A673 (cell line): ENCODE data around the gene RASSF4. TPM values are rescaled to one million over a fixed set of nuclear protein-coding genes. Genes with fewer than 3 reads are reported as not detected.

ENCODE experiments used
- BruUV-seq: library from RNA; stranded (reverse); fragments of 400-500 nt; replicated peaks from 2 replicates; lab custom pipeline; 2021; lab: Mats Ljungman, UMichigan
- CTCF ChIA-PET: fragments of 300-600 bp; sonication (Branson Sonifier 250); formaldehyde crosslinking; loops from one replicate; lab custom pipeline; 2022; ENCODE audit warnings: antibody characterized with exemption; lab: Charles Lee
- POLR2A ChIA-PET: fragments of 300-600 bp; sonication (Branson Sonifier 250); formaldehyde crosslinking; loops from one replicate; lab custom pipeline; 2022; ENCODE audit warnings: antibody characterized with exemption; ENCODE audit not compliant: low non-redundant PET; lab: Charles Lee
- DNase-seq: peaks from one replicate; pipeline ENCODE4 v3.0.0-alpha.2; 2015; ENCODE audit warnings: low spot score
- H3K27ac ChIP-seq: fragments of 200-600 bp; sonication (generic); 2 replicates; pipeline ENCODE4 v1.5.1; 2016; ENCODE audit warnings: mixed run types, low read depth, mild to moderate bottlenecking, mixed read lengths, antibody characterized with exemption, low read length; ENCODE audit not compliant: poor library complexity, severe bottlenecking
- H3K27me3 ChIP-seq: fragments of 200-600 bp; sonication (generic); replicated peaks from 2 replicates; pipeline ENCODE4 v1.6.1; 2017; ENCODE audit warnings: mixed run types, low read depth, mild to moderate bottlenecking, mixed read lengths, antibody characterized with exemption, low read length; ENCODE audit not compliant: insufficient read depth, poor library complexity
- H3K36me3 ChIP-seq: fragments of 200-600 bp; sonication (generic); 2 replicates; pipeline ENCODE4 v1.6.1; 2016; ENCODE audit warnings: mixed run types, mild to moderate bottlenecking, mixed read lengths, antibody characterized with exemption, low read length; ENCODE audit not compliant: insufficient read depth, poor library complexity, severe bottlenecking
- H3K4me1 ChIP-seq: fragments of 200-600 bp; sonication (generic); 2 replicates; pipeline ENCODE4 v1.6.1; 2017; ENCODE audit warnings: mixed run types, mild to moderate bottlenecking, mixed read lengths, antibody characterized with exemption, low read length; ENCODE audit not compliant: insufficient read depth, poor library complexity, severe bottlenecking
- H3K4me3 ChIP-seq: fragments of 200-600 bp; sonication (generic); 2 replicates; pipeline ENCODE4 v1.5.1; 2016; ENCODE audit warnings: low read depth, mixed run types, mild to moderate bottlenecking, mixed read lengths, low read length; ENCODE audit not compliant: poor library complexity, severe bottlenecking
- H3K9me3 ChIP-seq: fragments of 200-600 bp; sonication (generic); 2 replicates; pipeline ENCODE4 v1.6.1; 2016; ENCODE audit warnings: mixed run types, low read depth, mild to moderate bottlenecking, mixed read lengths, antibody characterized with exemption, low read length; ENCODE audit not compliant: poor library complexity, severe bottlenecking
- EZH2 ChIP-seq: fragments of 200-600 bp; sonication (generic); IDR thresholded peaks from 2 replicates; pipeline ENCODE4 v1.6.1; 2017; ENCODE audit warnings: borderline replicate concordance, low read depth, mild to moderate bottlenecking, mixed read lengths, antibody characterized with exemption, low read length; ENCODE audit not compliant: poor library complexity, severe bottlenecking
- intact Hi-C: fragments of 100-400 bp; cut with micrococcal nuclease; formaldehyde crosslinking; loops from one replicate; pipeline ENCODE4 v1.10.0; 2022; ENCODE audit not compliant: unreplicated experiment
- total RNA-seq: library from RNA; stranded (reverse); gene quantifications from 2 replicates; pipeline ENCODE4 v1.2.3, GENCODE V29; 2021
- TF ChIP-seq, protein P1 (sequence below): fragments of 300-800, 200-600 bp; sonication (generic); conservative IDR thresholded peaks from 2 replicates; pipeline ENCODE4 v1.5.1; 2017; ENCODE audit warnings: low read depth, mild to moderate bottlenecking, antibody characterized with exemption, low read length, moderate library complexity, mixed read lengths

RASSF4 gene
- total RNA-seq, 1 experiment from 2014 or later: 0.71 TPM

- no peak overlapping the region for H3K4me3 ChIP-seq
- peaks cover 5% of the 10 kb centered on the region for H3K9me3 ChIP-seq
- H3K36me3 ChIP-seq: peaks cover 5% of the 10 kb centered on the region
- intact Hi-C loops: no loop called here
- no peak overlapping the region for H3K27ac ChIP-seq
- no peak for TF ChIP-seq EZH2
- TF ChIP-seq, protein P1, sequence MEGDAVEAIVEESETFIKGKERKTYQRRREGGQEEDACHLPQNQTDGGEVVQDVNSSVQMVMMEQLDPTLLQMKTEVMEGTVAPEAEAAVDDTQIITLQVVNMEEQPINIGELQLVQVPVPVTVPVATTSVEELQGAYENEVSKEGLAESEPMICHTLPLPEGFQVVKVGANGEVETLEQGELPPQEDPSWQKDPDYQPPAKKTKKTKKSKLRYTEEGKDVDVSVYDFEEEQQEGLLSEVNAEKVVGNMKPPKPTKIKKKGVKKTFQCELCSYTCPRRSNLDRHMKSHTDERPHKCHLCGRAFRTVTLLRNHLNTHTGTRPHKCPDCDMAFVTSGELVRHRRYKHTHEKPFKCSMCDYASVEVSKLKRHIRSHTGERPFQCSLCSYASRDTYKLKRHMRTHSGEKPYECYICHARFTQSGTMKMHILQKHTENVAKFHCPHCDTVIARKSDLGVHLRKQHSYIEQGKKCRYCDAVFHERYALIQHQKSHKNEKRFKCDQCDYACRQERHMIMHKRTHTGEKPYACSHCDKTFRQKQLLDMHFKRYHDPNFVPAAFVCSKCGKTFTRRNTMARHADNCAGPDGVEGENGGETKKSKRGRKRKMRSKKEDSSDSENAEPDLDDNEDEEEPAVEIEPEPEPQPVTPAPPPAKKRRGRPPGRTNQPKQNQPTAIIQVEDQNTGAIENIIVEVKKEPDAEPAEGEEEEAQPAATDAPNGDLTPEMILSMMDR: no peak
- H3K4me1 ChIP-seq: peaks cover 9% of the 10 kb centered on the region
- DNase-seq: no peak
- ChIA-PET CTCF (no interaction called here), POLR2A (no interaction called here)
- no TSS peak for BruUV-seq
- no peaks in the 10 kb centered on the region for H3K27me3 ChIP-seq
These were observed 38.6 kb downstream of the RASSF4 start for GRCh38 chr10:44998146-44998631.

DNA sequence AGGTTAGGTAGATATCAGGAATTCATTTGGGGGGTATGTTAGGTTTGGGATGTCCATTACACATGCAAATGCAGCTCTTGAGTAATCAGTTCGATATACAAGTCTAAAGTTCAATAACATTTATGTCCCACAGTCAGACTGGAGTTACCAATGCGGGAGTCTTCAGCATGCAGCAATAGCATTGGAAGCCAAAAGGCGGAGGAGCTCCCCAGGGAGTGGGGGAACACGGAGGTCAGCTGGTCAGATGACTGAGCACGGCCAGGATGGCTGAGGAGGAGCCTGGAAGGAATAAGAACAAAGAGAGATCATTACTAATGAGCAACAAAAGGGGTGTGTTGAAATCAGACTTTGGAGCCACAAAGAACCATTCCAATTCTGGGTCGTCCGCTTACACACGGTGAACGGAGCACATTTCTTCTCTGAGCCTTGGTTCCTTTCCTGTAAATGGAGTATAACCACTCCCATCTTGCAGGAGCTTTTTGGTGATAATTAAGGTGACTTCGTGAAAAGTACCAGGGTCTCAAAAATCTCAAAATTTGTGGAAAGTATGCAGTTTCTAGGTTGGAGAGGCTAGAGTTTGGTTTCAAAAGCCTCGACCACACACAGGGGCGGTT is 40.6 kb downstream of the RASSF4 start:
- ChIA-PET POLR2A (no interaction called here), CTCF (interaction anchor here (0.6 kb wide), 1 partner anchor 67 kb away, joined by 3 read pairs; no protein-coding TSS in a partner anchor)
- no peaks in the 10 kb centered on the region for H3K27me3 ChIP-seq
- H3K36me3 ChIP-seq: peaks cover 25% of the 10 kb centered on the region
- no peak for DNase-seq
- BruUV-seq: TSS peak; percentile 95
- peak overlapping the region; percentile 55 for H3K4me3 ChIP-seq
- H3K9me3 ChIP-seq: peaks cover 6% of the 10 kb centered on the region
- TF ChIP-seq, protein P1: no peak
- TF ChIP-seq EZH2: no peak
- peaks cover 9% of the 10 kb centered on the region for H3K4me1 ChIP-seq
- H3K27ac ChIP-seq: peak overlapping the region; percentile 87
- intact Hi-C loops: loop anchor here (10.0 kb wide), 1 partner anchor 675 kb away; the partner anchor contains the start of gene ZFAND4

GRCh38 chr10:45000752-45001380 is 41.3 kb downstream of the RASSF4 start, which contains the start of gene ZNF22:
TSS of gene ZNF22 (plus strand) at chr10:45000923. CDS start at chr10:45003369, 2,446 bp downstream.
- Histone ChIP-seq H3K27ac (peak within 1 kb of the TSS; percentile 87), H3K36me3 (peaks cover 27% of the 10 kb centered on the region), H3K4me1 (peaks cover 9% of the 10 kb centered on the region), H3K27me3 (no peaks in the 10 kb centered on the region), H3K4me3 (peak within 1 kb of the TSS; percentile 55), H3K9me3 (peaks cover 6% of the 10 kb centered on the region)
- intact Hi-C loops: loop anchor here (10.0 kb wide), 1 partner anchor 674 kb away; the partner anchor contains the start of gene ZFAND4
- CTCF ChIA-PET: interaction anchor here (0.6 kb wide), 1 partner anchor 68 kb away, joined by 3 read pairs; no protein-coding TSS in a partner anchor
- POLR2A ChIA-PET: no interaction called here
- no peak for TF ChIP-seq EZH2
- TF ChIP-seq, protein P1: no peak
- DNase-seq: peak; percentile 88
- BruUV-seq: no TSS peak
